SK-N-SH (cell line): ENCODE results near the gene MAGI2. TPM values are rescaled to one million over a fixed set of nuclear protein-coding genes. Genes with fewer than 3 reads are reported as not detected.

ENCODE experiments used
- CTCF ChIA-PET: fragments of 300-600, 350-600 bp; formaldehyde crosslinking; extraction: SDS; loops from one replicate; lab custom pipeline; 2021; lab: Yijun Ruan, JAX
- POLR2A ChIA-PET: fragments of 350-600 bp; sonication (Branson Sonifier 250); formaldehyde crosslinking; extraction: SDS; loops from one replicate; lab custom pipeline; 2020; ENCODE audit warnings: antibody characterized with exemption, inconsistent platforms; lab: Yijun Ruan, JAX
- DNase-seq: peaks from one replicate; pipeline ENCODE4 v3.0.0; 2012
- H2AFZ ChIP-seq: fragments of 200-600 bp; sonication (generic); 2 replicates; pipeline ENCODE4 v1.8.1; 2016; ENCODE audit warnings: antibody characterized with exemption, mild to moderate bottlenecking, low read depth
- H3F3A ChIP-seq: fragments of 200-600 bp; sonication (generic); replicated peaks from 2 replicates; pipeline ENCODE3; 2016; ENCODE audit warnings: antibody characterized with exemption, mild to moderate bottlenecking; ENCODE audit not compliant: insufficient read depth
- H3K27ac ChIP-seq, 2 experiments: fragments of 200-500 bp in 1 of 2; fragments of 200-600 bp in 1 of 2; sonication (Bioruptor generic) in 1 of 2; sonication (generic), shearing (Covaris generic) in 1 of 2; 2 replicates each; pipeline versions ENCODE4 v1.5.1 to v1.6.1; 2014 to 2016; ENCODE audit warnings: low read depth in 2 of 2, inconsistent platforms in 1 of 2, low read length in 1 of 2, mild to moderate bottlenecking in 1 of 2, mixed read lengths in 1 of 2
- H3K27me3 ChIP-seq: fragments of 200-600 bp; sonication (generic), shearing (Covaris generic); 2 replicates; pipeline ENCODE4 v1.6.1; 2016; ENCODE audit warnings: mixed run types; ENCODE audit not compliant: insufficient read depth
- H3K36me3 ChIP-seq, 2 experiments: fragments of 200-500 bp in 1 of 2; fragments of 200-600 bp in 1 of 2; sonication (Bioruptor generic) in 1 of 2; sonication (generic) in 1 of 2; replicated peaks in 1 of 2; 2 replicates each; pipeline versions ENCODE3 to v1.5.1; 2014 to 2016; ENCODE audit warnings: low read length in 1 of 2, mild to moderate bottlenecking in 1 of 2; ENCODE audit not compliant: insufficient read depth in 2 of 2, control insufficient read depth in 1 of 2
- H3K4me1 ChIP-seq, 2 experiments: fragments of 200-500 bp in 1 of 2; fragments of 200-600 bp in 1 of 2; sonication (Bioruptor generic) in 1 of 2; sonication (generic), shearing (Covaris generic) in 1 of 2; 2 replicates each; pipeline versions ENCODE4 v1.5.1 to v1.6.1; 2014 to 2016; ENCODE audit warnings: low read depth in 1 of 2, low read length in 1 of 2, mixed run types in 1 of 2; ENCODE audit not compliant: insufficient read depth in 2 of 2, control insufficient read depth in 1 of 2
- H3K4me2 ChIP-seq: fragments of 200-600 bp; sonication (generic), shearing (Covaris generic); 2 replicates; pipeline ENCODE4 v1.6.1; 2017; ENCODE audit warnings: mixed run types
- H3K4me3 ChIP-seq, 2 experiments: fragments of 200-500 bp in 1 of 2; fragments of 200-600 bp in 1 of 2; sonication (Bioruptor generic) in 1 of 2; sonication (generic), shearing (Covaris generic) in 1 of 2; 2 replicates each; pipeline versions ENCODE4 v1.5.1 to v1.8.1; 2014 to 2016; ENCODE audit warnings: low read depth in 2 of 2, inconsistent platforms in 1 of 2, low read length in 1 of 2, mild to moderate bottlenecking in 1 of 2, mixed read lengths in 1 of 2, moderate library complexity in 1 of 2
- H3K79me2 ChIP-seq: fragments of 200-600 bp; sonication (generic); 2 replicates; pipeline ENCODE4 v1.8.1; 2017; ENCODE audit warnings: mild to moderate bottlenecking; ENCODE audit not compliant: insufficient read depth
- H3K9ac ChIP-seq: fragments of 200-600 bp; sonication (generic); 2 replicates; pipeline ENCODE4 v1.6.1; 2017; ENCODE audit warnings: mixed run types
- H3K9me2 ChIP-seq: fragments of 200-600 bp; sonication (generic); 2 replicates; pipeline ENCODE4 v1.6.1; 2017; ENCODE audit warnings: mixed run types
- H3K9me3 ChIP-seq: fragments of 200-600 bp; sonication (generic); 2 replicates; pipeline ENCODE4 v1.6.1; 2017; ENCODE audit warnings: mixed run types, mild to moderate bottlenecking, moderate library complexity
- H4K20me1 ChIP-seq: fragments of 200-600 bp; sonication (generic); 2 replicates; pipeline ENCODE4 v1.6.1; 2017; ENCODE audit warnings: mild to moderate bottlenecking, mixed run types; ENCODE audit not compliant: insufficient read depth
- CHD2 ChIP-seq: fragments of 150-350 bp; IDR thresholded peaks from 2 replicates; pipeline ENCODE4 v1.6.1; 2018; ENCODE audit warnings: low read length; ENCODE audit not compliant: partially characterized antibody
- CTCF ChIP-seq: fragments of 200-600 bp; sonication (generic); IDR thresholded peaks from 2 replicates; pipeline ENCODE4 v1.6.1; 2017; ENCODE audit warnings: antibody characterized with exemption, mild to moderate bottlenecking, moderate library complexity
- ELF1 ChIP-seq: IDR thresholded peaks from 2 replicates; pipeline ENCODE4 v1.4.0; 2012
- EP300 ChIP-seq, 2 experiments: IDR thresholded peaks; 2 replicates each; pipeline versions ENCODE4 v1.4.0 to v1.6.1; 2012; ENCODE audit warnings: borderline replicate concordance in 1 of 2, low read depth in 1 of 2, low read length in 1 of 2
- EZH2phosphoT487 ChIP-seq: fragments of 200-600 bp; sonication (generic); IDR thresholded peaks from 2 replicates; pipeline ENCODE4 v1.6.1; 2017; ENCODE audit warnings: low read depth, mixed run types, mild to moderate bottlenecking, antibody characterized with exemption, moderate library complexity, borderline replicate concordance
- FOSL2 ChIP-seq: IDR thresholded peaks from 2 replicates; pipeline ENCODE4 v1.4.0; 2012; ENCODE audit warnings: low read depth, mild to moderate bottlenecking, moderate library complexity, borderline replicate concordance
- FOXJ3 ChIP-seq: sonication (generic); formaldehyde crosslinking; IDR thresholded peaks from 2 replicates; pipeline ENCODE4 v1.5.1; 2020; ENCODE audit warnings: mild to moderate bottlenecking, missing genetic modification reagents
- FOXM1 ChIP-seq: IDR thresholded peaks from 2 replicates; pipeline ENCODE4 v1.4.0; 2012; ENCODE audit warnings: low read depth, mild to moderate bottlenecking
- GABPA ChIP-seq: IDR thresholded peaks from 2 replicates; pipeline ENCODE4 v1.4.0; 2012; ENCODE audit warnings: low read depth, mild to moderate bottlenecking
- GATA2 ChIP-seq: sonication (generic); formaldehyde crosslinking; IDR thresholded peaks from 2 replicates; pipeline ENCODE4 v1.5.0; 2020; ENCODE audit warnings: mild to moderate bottlenecking, missing genetic modification reagents
- JUND ChIP-seq: IDR thresholded peaks from 2 replicates; pipeline ENCODE4 v1.4.0; 2012
- MAX ChIP-seq: IDR thresholded peaks from 2 replicates; pipeline ENCODE4 v1.4.0; 2012; ENCODE audit warnings: low read depth
- MEF2A ChIP-seq: IDR thresholded peaks from 2 replicates; pipeline ENCODE4 v1.4.0; 2012; ENCODE audit warnings: low read depth, borderline replicate concordance
- NFIC ChIP-seq: IDR thresholded peaks from 2 replicates; pipeline ENCODE4 v1.4.0; 2012; ENCODE audit warnings: borderline replicate concordance
- NRF1 ChIP-seq: IDR thresholded peaks from 2 replicates; pipeline ENCODE4 v1.6.1; 2012; ENCODE audit warnings: low read depth, mild to moderate bottlenecking, low read length
- PBX3 ChIP-seq: IDR thresholded peaks from 2 replicates; pipeline ENCODE4; 2012
- POLR2AphosphoS5 ChIP-seq: IDR thresholded peaks from 2 replicates; pipeline ENCODE4 v1.6.1; 2012; ENCODE audit warnings: low read depth, low read length
- RAD21 ChIP-seq: IDR thresholded peaks from 2 replicates; pipeline ENCODE4 v1.6.1; 2012; ENCODE audit warnings: mild to moderate bottlenecking, low read length
- RCOR1 ChIP-seq: fragments of 150-350 bp; IDR thresholded peaks from 2 replicates; pipeline ENCODE4 v1.6.1; 2017; ENCODE audit warnings: antibody characterized with exemption, low read length
- RFX5 ChIP-seq: IDR thresholded peaks from 2 replicates; pipeline ENCODE4 v1.6.1; 2012; ENCODE audit warnings: mild to moderate bottlenecking, improper control_type of control experiment, low read length
- RXRA ChIP-seq: IDR thresholded peaks from 2 replicates; pipeline ENCODE4 v1.4.0; 2012; ENCODE audit warnings: low read depth, mild to moderate bottlenecking, borderline replicate concordance
- SIN3A ChIP-seq: IDR thresholded peaks from 2 replicates; pipeline ENCODE4 v1.6.1; 2012; ENCODE audit warnings: low read depth, mild to moderate bottlenecking, low read length, moderate library complexity, borderline replicate concordance
- TAF1 ChIP-seq: IDR thresholded peaks from 2 replicates; pipeline ENCODE4 v1.6.1; 2012; ENCODE audit warnings: low read depth, mild to moderate bottlenecking, low read length, moderate library complexity, borderline replicate concordance
- TCF12 ChIP-seq: IDR thresholded peaks from 2 replicates; pipeline ENCODE4 v1.4.0; 2012
- TEAD4 ChIP-seq: IDR thresholded peaks from 2 replicates; pipeline ENCODE4 v1.4.0; 2012; ENCODE audit warnings: mild to moderate bottlenecking, borderline replicate concordance; ENCODE audit not compliant: insufficient read depth
- USF1 ChIP-seq: IDR thresholded peaks from 2 replicates; pipeline ENCODE4 v1.4.0; 2012; ENCODE audit warnings: low read depth, borderline replicate concordance
- USF2 ChIP-seq: fragments of 150-350 bp; IDR thresholded peaks from 2 replicates; pipeline ENCODE4 v1.6.1; 2017; ENCODE audit warnings: antibody characterized with exemption, low read length, low read depth, borderline replicate concordance
- ZBTB33 ChIP-seq: IDR thresholded peaks from 2 replicates; pipeline ENCODE4 v1.4.0; 2012; ENCODE audit warnings: low read depth, borderline replicate concordance
- WGBS: methylation state at CpG from one replicate; pipeline ENCODE4 v1.1.6; 2017; ENCODE audit warnings: low lambda C conversion rate; 5-methylcytosine and 5-hydroxymethylcytosine counted together
- polyA plus RNA-seq, 3 experiments: library from polyadenylated mRNA; depleted of rRNA; stranded (reverse); fragments of >200 nt; gene quantifications; 2 replicates each; pipeline ENCODE4 v1.2.3, GENCODE V29; 2012

The MAGI2 gene
- polyA plus RNA-seq, 1 of the 3 experiments (the other 2 are of a cell fraction) = 1.1 TPM

GRCh38 chr7:79096361-79096805, 357.1 kb downstream of the MAGI2 start:
- H3K4me1 ChIP-seq = no peaks in the 10 kb centered on the region; a peak in 2 of 4 replicates
- H2AFZ ChIP-seq = no peak overlapping the region
- CTCF ChIA-PET = no interaction called here
- POLR2A ChIA-PET = no interaction called here
- peaks cover 0 to 4% of the 10 kb centered on the region in 2 experiments for H3K36me3 ChIP-seq
- no peak for DNase-seq
- H3K9me2 ChIP-seq = no peaks in the 10 kb centered on the region
- no peak overlapping the region for H3K9ac ChIP-seq
- WGBS = 7% methylated on average over 1 of the region's 1 CpG
- peaks cover 27% of the 10 kb centered on the region for H3F3A ChIP-seq
- H4K20me1 ChIP-seq = no peaks in the 10 kb centered on the region
- H3K9me3 ChIP-seq = peaks cover 20% of the 10 kb centered on the region
- TF ChIP-seq ZBTB33 = 0 out of 2 replicates have a peak, but pooled peaks have one; percentile 51
- TF ChIP-seq TAF1 = no peak
- TF ChIP-seq RCOR1 = no peak
- no peak for TF ChIP-seq CHD2
- no peak for TF ChIP-seq SIN3A
- TF ChIP-seq PBX3 = peak; percentile 83
- TF ChIP-seq FOXJ3 (CRISPR knock-in tag) = no peak
- TF ChIP-seq NRF1 = no peak
- TF ChIP-seq FOXM1 = peak; percentile 75; the same call in 1 of the 2 replicates
- no peak for TF ChIP-seq GABPA
- TF ChIP-seq TCF12 = peak; percentile 88
- no peak for TF ChIP-seq RAD21
- no peak for TF ChIP-seq CTCF
- no peak for TF ChIP-seq RFX5
- TF ChIP-seq MAX = no peak
- no peak for TF ChIP-seq ELF1
- no peak for TF ChIP-seq EZH2phosphoT487
- TF ChIP-seq FOSL2 = peak; percentile 89
- 0 out of 2 replicates have a peak, but pooled peaks have one; percentile 27 for TF ChIP-seq RXRA
- TF ChIP-seq POLR2AphosphoS5 = peak; percentile 15; the same call in 1 of the 2 replicates
- peak in 1 of 2 experiments; percentile 84; a peak in 2 of 4 replicates for TF ChIP-seq EP300 (IDR thresholded peaks at IDR 0.05; ENCODE audit: borderline replicate concordance in 1 of 2, low read depth in 1 of 2, low read length in 1 of 2)
- TF ChIP-seq USF2 = no peak
- TF ChIP-seq TEAD4 = peak; percentile 78; the same call in 1 of the 2 replicates
- peak; percentile 86 for TF ChIP-seq JUND
- peak; percentile 60 for TF ChIP-seq MEF2A
- peak; percentile 70; the same call in 1 of the 2 replicates for TF ChIP-seq NFIC
- no peak for TF ChIP-seq GATA2 (CRISPR knock-in tag)
- no peak for TF ChIP-seq USF1
- TF ChIP-seq, all 33 proteins: peak for 12
- Histone ChIP-seq H3K27ac (peak overlapping the region in 1 of 2 experiments; percentile 65; a peak in 2 of 4 replicates), H3K79me2 (no peaks in the 10 kb centered on the region), H3K4me2 (no peak overlapping the region), H3K4me3 (no peak overlapping the region; a peak in 1 of 4 replicates), H3K27me3 (no peaks in the 10 kb centered on the region)
